Ovary (tissue), 9 donors: Measurements from ENCODE around the gene NRCAM. TPM values are rescaled to one million over a fixed set of nuclear protein-coding genes. Genes with fewer than 3 reads are reported as not detected.

Experiments used
- DNase-seq, 5 donors: peaks; one replicate each; pipeline ENCODE4 v3.0.0-alpha.2; 2019 to 2020
- H3K27ac ChIP-seq, 2 donors: fragments of 200-600 bp; one replicate each; pipeline versions ENCODE4 v1.5.1 to v1.8.0; 2019 to 2022
- H3K27me3 ChIP-seq: fragments of 200-600 bp; one replicate; pipeline ENCODE4 v1.8.0; 2022
- H3K36me3 ChIP-seq: fragments of 200-600 bp; sonication (generic); one replicate; pipeline ENCODE4 v1.5.1; 2019
- H3K4me1 ChIP-seq: one replicate; pipeline ENCODE4 v1.8.1; 2013; ENCODE audit warnings: mild to moderate bottlenecking, moderate library complexity; ENCODE audit not compliant: insufficient read depth
- H3K4me3 ChIP-seq: fragments of 200-600 bp; sonication (generic); one replicate; pipeline ENCODE4 v1.5.1; 2017
- H3K9me3 ChIP-seq, 2 donors: fragments of 200-600 bp in 1 of 2; sonication (generic) in 1 of 2; one replicate each; pipeline versions ENCODE4 v1.5.1 to v1.8.1; 2013 to 2019; ENCODE audit warnings: mild to moderate bottlenecking in 1 of 2, moderate library complexity in 1 of 2
- EP300 ChIP-seq: sonication (generic); formaldehyde crosslinking; IDR thresholded peaks from one replicate; pipeline ENCODE4 v1.6.1; 2017; ENCODE audit warnings: antibody characterized with exemption
- POLR2A ChIP-seq: fragments of 450-650 bp; IDR thresholded peaks from one replicate; pipeline ENCODE4 v1.6.1; 2017; ENCODE audit warnings: antibody characterized with exemption, mild to moderate bottlenecking, moderate library complexity
- WGBS, 3 donors: extraction: QIAGEN DNeasy Blood & Tissue Kit in 1 of 3; methylation state at CpG; one replicate each; pipeline versions ENCODE4 v1.1.5 to v1.1.7; 2013 to 2017; 5-methylcytosine and 5-hydroxymethylcytosine counted together
- intact Hi-C, 4 donors: fragments of 100-400 bp; cut with DNase I; formaldehyde crosslinking; loops; one replicate each; pipeline versions ENCODE4 v1.11.0 to v1.15.1; 2022 to 2023
- polyA plus RNA-seq, 2 donors: library from polyadenylated mRNA; stranded (reverse); fragments of 200-250 nt in 1 of 2; fragments of 350-450 nt in 1 of 2; fragmentation: Illumina TruSeq in 1 of 2; extraction: RNeasy Lipid Tissue Mini Kit (QIAGEN cat#74804) in 1 of 2; gene quantifications; one replicate each; pipeline ENCODE4 v1.2.3, GENCODE V29; 2013 to 2014
- total RNA-seq, 7 donors: library from RNA; depleted of rRNA in 2 of 7; stranded (reverse); fragments of >200 nt in 2 of 7; fragmentation: NEBNext Ultra II Directional in 3 of 7; extraction: Animal tissue kit (Norgen Biotek cat#: 25700) in 3 of 7; gene quantifications; one replicate each; pipeline versions ENCODE4 v1.1.0 to v1.2.4, GENCODE V29; 2016 to 2023
- TF ChIP-seq, protein P1 (sequence below), 3 donors: fragments of 450-650 bp in 2 of 3; fragments of 200-600 bp in 1 of 3; IDR thresholded peaks; one replicate each; pipeline versions ENCODE4 v1.5.1 to v1.8.0; 2016 to 2022; ENCODE audit warnings: antibody characterized with exemption in 3 of 3, mild to moderate bottlenecking in 1 of 3
- donor health status: DM: no; HTN: no; CAD: no; lungs with moderate emphysema.
- donor health status: DM: no; HTN: no; CAD: no.
- donor health status: Bipolar disorder and iron deficiency.
- donor health status: DM: yes; HTN: yes; CAD: no.
- donor health status: DM: no; HTN: no; CAD: no.
- donor health status: DM: yes; HTN: yes; CAD: no.

The NRCAM gene
- total and polyA plus RNA-seq, 9 donors: 0.61 to 14.8 (median 2.8) TPM

DNA sequence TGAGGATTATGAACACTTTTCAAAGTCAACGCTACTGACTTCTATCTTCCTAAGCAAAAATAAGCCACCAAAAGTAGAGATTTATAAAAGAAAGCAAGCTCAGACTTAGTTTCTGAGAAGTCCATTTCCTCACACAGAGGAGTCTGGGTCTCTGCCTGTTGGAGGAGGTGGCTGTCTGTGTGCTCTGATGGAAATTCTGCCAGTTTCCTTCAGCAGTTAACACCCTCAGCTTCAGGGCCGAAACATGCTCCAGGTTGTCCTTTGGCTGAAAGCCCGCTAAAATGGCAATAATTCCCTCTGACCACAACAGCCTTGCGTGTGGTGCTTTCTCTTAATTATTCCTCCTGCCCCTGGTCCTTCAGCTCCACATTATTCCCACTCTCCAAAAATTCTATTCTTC is 198.3 kb downstream of the NRCAM start:
- 67 to 79% (median 68%) methylated on average over 4 of the region's 4 CpGs for WGBS, 3 donors
- DNase-seq: no peak
- TF ChIP-seq POLR2A: no peak
- no peak for TF ChIP-seq EP300
- TF ChIP-seq, protein P1, sequence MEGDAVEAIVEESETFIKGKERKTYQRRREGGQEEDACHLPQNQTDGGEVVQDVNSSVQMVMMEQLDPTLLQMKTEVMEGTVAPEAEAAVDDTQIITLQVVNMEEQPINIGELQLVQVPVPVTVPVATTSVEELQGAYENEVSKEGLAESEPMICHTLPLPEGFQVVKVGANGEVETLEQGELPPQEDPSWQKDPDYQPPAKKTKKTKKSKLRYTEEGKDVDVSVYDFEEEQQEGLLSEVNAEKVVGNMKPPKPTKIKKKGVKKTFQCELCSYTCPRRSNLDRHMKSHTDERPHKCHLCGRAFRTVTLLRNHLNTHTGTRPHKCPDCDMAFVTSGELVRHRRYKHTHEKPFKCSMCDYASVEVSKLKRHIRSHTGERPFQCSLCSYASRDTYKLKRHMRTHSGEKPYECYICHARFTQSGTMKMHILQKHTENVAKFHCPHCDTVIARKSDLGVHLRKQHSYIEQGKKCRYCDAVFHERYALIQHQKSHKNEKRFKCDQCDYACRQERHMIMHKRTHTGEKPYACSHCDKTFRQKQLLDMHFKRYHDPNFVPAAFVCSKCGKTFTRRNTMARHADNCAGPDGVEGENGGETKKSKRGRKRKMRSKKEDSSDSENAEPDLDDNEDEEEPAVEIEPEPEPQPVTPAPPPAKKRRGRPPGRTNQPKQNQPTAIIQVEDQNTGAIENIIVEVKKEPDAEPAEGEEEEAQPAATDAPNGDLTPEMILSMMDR (IDR thresholded peaks at IDR 0.05): no peak
- H3K36me3 ChIP-seq: no peaks in the 10 kb centered on the region
- no peaks in the 10 kb centered on the region for H3K9me3 ChIP-seq
- H3K4me3 ChIP-seq: no peak overlapping the region
- H3K27ac ChIP-seq: no peak overlapping the region
- no peaks in the 10 kb centered on the region for H3K4me1 ChIP-seq
- H3K27me3 ChIP-seq: no peaks in the 10 kb centered on the region
- intact Hi-C loops: no loop called here

DNA sequence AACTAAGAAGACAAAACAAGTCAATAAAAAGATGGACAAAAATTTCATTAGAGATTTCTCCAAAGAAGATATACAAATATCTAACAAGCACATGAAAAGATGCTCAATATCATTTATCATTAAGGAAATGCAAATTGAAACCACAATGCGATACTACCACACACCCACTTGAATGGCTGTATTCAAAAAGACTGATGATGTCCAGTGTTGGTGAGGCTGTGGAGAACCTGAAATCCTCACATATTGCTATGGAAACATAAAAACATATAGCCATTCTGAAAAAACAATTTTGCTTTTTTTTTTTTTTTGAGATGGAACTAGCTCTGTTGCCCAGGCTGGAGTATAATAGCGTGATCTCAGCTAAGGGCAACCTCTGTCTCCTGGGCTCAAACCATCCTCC is 202.0 kb downstream of the NRCAM start:
- Histone ChIP-seq H3K4me3 (no peak overlapping the region), H3K4me1 (no peaks in the 10 kb centered on the region), H3K27me3 (no peaks in the 10 kb centered on the region), H3K36me3 (no peaks in the 10 kb centered on the region), H3K9me3 (no peaks in the 10 kb centered on the region), H3K27ac (no peak overlapping the region)
- TF ChIP-seq POLR2A: no peak
- TF ChIP-seq, protein P1 (IDR thresholded peaks at IDR 0.05): no peak
- no peak for TF ChIP-seq EP300
- no peak for DNase-seq
- WGBS, 3 donors: 93 to 94% (median 93%) methylated on average over 2 of the region's 2 CpGs
- intact Hi-C loops: no loop called here

DNA sequence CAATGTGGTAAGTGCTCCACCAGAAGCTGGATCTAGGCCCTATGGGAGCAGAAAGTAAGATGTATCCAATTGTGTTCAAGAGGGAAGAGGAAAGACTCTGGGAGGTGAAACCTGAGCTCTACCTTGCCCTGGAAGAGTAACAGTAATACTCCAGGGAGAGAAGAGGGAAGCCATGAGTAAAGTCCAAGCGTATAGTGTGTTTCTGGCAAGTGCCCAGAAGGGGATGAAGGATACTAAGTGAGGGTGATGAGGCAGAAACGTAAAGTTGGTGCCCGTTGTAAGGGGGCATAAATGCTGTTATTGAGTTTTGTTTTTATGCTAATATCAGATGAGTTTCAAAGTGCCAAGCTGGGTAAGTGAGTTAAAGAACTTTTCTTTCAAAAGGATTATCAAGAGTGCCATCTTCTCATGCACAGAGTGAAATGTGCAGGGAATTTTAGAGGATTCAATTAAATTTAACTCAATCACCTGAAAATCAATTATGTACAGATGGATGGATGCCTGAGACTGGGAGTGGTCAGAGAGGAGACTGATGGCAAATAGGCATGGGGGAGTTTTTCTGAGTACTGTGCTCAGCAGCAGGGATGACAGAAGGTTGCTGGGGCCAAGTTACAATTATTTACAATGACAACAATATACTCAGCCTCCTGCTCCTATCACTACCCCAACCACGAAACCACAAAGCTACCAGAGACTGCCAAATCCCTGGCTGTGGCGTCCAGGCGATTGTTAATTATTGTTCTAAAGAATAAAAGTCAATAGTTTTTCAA is 202.8 kb downstream of the NRCAM start:
- Histone ChIP-seq H3K4me3 (no peak overlapping the region), H3K36me3 (no peaks in the 10 kb centered on the region), H3K27ac (no peak overlapping the region), H3K4me1 (no peaks in the 10 kb centered on the region), H3K27me3 (no peaks in the 10 kb centered on the region), H3K9me3 (no peaks in the 10 kb centered on the region)
- intact Hi-C loops: no loop called here
- TF ChIP-seq POLR2A (no peak), EP300 (no peak)
- TF ChIP-seq, protein P1 (IDR thresholded peaks at IDR 0.05): no peak
- 64 to 68% (median 65%) methylated on average over 6 of the region's 6 CpGs for WGBS, 3 donors
- no peak for DNase-seq

DNA sequence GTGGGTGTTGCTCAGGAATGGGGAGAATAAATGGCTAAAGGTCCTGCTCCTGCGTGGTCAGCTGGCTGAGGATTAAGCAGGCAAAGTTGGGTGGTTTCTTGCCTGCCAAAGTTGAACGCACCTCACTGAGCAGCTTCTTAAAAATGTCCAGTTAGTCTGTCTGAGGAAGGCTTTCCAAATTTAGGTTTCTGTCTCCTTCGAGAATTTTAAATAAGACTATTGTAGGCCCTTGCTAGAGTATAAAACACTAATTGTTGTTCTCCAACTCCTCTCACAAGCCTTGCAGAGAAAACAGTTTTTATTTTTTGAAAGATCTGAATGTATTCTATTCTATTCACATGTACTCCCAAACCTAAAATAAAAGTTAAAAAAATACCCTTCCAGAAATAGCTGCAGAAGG is 204.1 kb downstream of the NRCAM start:
- H3K36me3 ChIP-seq: no peaks in the 10 kb centered on the region
- no peak overlapping the region for H3K4me3 ChIP-seq
- DNase-seq: no peak
- intact Hi-C loops: no loop called here
- no peaks in the 10 kb centered on the region for H3K9me3 ChIP-seq
- no peaks in the 10 kb centered on the region for H3K27me3 ChIP-seq
- H3K27ac ChIP-seq: no peak overlapping the region
- no peaks in the 10 kb centered on the region for H3K4me1 ChIP-seq
- 38 to 58% (median 54%) methylated on average over 3 of the region's 3 CpGs for WGBS, 3 donors
- no peak for TF ChIP-seq EP300
- TF ChIP-seq, protein P1 (IDR thresholded peaks at IDR 0.05): no peak
- no peak for TF ChIP-seq POLR2A
